ENCODE results near the gene ZNF605. TPM values are rescaled to one million over a fixed set of nuclear protein-coding genes. Genes with fewer than 3 reads are reported as not detected.
"Not testable (repeated sequence)": the region's sequence is repeated elsewhere in the genome, so short reads cannot be mapped to it uniquely, and the experiment has no call there.

The ZNF605 gene
- total and polyA plus RNA-seq, 2 experiments from 2014 or later = 7.5 to 9.2 TPM

DNA sequence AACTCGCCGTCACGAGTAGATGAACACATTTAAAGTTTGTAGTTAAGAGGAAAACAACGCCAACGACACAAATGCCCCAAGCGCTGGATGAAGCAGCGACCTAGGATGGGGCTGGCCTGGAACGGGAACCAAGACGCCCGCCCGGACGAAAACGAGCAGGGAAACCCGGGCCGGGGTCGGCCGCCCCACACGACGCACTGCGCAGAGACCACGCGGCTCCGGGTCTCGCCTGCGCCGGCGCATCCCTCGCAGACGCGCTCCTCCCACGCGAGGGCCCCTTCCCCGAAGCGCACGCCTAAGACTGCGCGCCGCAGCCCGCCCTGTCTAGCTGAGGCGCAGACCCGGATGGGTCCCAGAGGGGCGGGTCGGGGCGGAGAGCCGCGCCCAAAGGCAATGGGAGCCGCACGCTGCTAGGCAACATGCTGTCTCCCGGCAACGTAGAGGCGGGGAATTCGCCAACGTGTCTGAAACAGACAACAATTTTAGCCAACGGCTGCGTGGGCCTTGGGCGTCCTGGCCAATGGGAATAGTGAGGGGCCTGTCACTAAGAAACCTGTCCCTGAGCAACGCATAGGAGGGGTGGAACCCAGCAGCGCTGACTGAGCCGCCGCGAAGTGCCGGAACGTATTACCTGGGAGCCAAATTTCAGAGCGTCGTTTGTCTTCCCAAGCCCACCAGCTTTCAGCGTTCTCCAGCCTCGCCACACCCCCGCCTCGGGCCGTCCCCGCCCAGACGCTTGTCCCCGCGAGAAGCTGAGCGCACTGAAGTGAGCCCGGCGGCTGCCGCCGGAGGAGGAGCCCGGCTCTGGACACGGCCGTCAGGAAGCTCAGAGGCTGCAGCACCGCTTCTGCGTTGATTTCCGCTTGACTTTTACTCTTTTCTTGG is 47.7 kb downstream of the ZNF605 start:
- peak overlapping the region; percentile 88 for H3K27ac ChIP-seq

DNA sequence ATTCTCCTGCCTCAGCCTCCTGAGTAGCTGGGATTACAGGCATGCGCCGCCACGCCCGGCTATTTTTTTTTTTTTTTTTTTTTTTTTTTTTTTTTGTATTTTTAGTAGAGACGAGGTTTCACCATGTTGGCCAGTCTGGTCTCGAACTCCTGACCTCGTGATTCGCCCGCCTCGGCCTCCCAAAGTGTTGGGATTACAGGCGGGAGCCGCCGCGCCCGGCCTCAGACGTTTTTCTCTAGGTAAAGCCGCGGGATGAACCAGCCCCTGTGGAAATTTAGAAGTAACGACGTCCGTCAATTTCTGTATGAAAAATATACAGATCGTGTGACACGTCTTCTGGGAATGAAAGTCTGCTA is 48.3 kb downstream of the ZNF605 start:
- in situ Hi-C loops (cut with MboI) = not testable (repeated sequence)
- Histone ChIP-seq H3K9ac (peak overlapping the region; percentile 85), H3K27ac (peak overlapping the region; percentile 88)

More for the DNA sequence above, 47.7 kb downstream of the ZNF605 start:
- Histone ChIP-seq H3K4me1 (ENCODE audit: insufficient read depth) (no peaks in the 10 kb centered on the region), H3K4me2 (ENCODE audit: unreplicated experiment) (peak overlapping the region; percentile 69), H2AFZ (peak overlapping the region; percentile 92), H3K9me2 (ENCODE audit: insufficient read depth) (no peaks in the 10 kb centered on the region), H3K9me3 (ENCODE audit: low read depth) (no peaks in the 10 kb centered on the region), H4K20me1 (ENCODE audit: insufficient read depth) (no peaks in the 10 kb centered on the region), H3K27me3 (replicated peaks; ENCODE audit: insufficient read depth) (no peaks in the 10 kb centered on the region), H3F3A (ENCODE audit: insufficient read depth) (no peaks in the 10 kb centered on the region; the same call in 1 of the 2 replicates), H3K9ac (peak overlapping the region; percentile 85), H3K4me3 (peak overlapping the region; percentile 78), H3K36me3 (ENCODE audit: low read depth) (no peaks in the 10 kb centered on the region), H3K79me2 (ENCODE audit: insufficient read depth) (no peaks in the 10 kb centered on the region)
- WGBS, 2 experiments (ENCODE audit: low coverage in 1 of 2, low lambda C conversion rate in 2 of 2, missing lambda C conversion rate in 2 of 2) = 1% methylated on average over 76 to 81 of the region's 85 CpGs
- DNase-seq = peak; percentile 99
- in situ Hi-C loops (cut with MboI) = no loop called here
- TF ChIP-seq EZH2phosphoT487 (IDR thresholded peaks at IDR 0.05; ENCODE audit: insufficient read depth, low read depth) (no peak), EZH2 (IDR thresholded peaks at IDR 0.05; ENCODE audit: insufficient read depth, poor library complexity, severe bottlenecking) (no peak)

DNA sequence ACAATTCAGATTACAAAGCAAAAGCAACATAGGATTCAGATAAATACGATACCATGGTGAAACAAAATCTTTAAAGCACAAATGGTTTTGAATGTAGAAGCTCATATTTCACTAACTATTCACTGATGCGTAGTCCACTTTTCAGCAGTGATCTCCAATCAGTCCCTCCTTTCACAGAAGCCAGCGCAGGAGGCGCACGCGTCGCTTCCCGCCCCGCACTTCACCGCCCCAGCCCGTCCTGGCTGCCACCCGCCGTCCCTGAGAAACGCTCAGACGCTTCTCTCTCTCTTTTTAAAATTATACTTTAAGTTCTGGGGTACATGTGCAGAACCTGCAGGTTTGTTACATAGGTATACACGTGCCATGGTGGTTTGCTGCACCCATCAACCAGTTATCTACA is 48.9 kb downstream of the ZNF605 start:
- Histone ChIP-seq H3K9me2 (ENCODE audit: insufficient read depth) (no peaks in the 10 kb centered on the region), H3K4me3 (peak overlapping the region; percentile 78), H3K9me3 (ENCODE audit: low read depth) (no peaks in the 10 kb centered on the region), H3K27ac (no peak overlapping the region), H3F3A (ENCODE audit: insufficient read depth) (no peaks in the 10 kb centered on the region; the same call in 1 of the 2 replicates), H3K9ac (peak overlapping the region; percentile 85; the same call in 1 of the 2 replicates), H3K79me2 (ENCODE audit: insufficient read depth) (no peaks in the 10 kb centered on the region), H4K20me1 (ENCODE audit: insufficient read depth) (no peaks in the 10 kb centered on the region), H2AFZ (peak overlapping the region; percentile 92), H3K4me2 (ENCODE audit: unreplicated experiment) (peak overlapping the region; percentile 69), H3K4me1 (ENCODE audit: insufficient read depth) (no peaks in the 10 kb centered on the region), H3K36me3 (ENCODE audit: low read depth) (no peaks in the 10 kb centered on the region), H3K27me3 (replicated peaks; ENCODE audit: insufficient read depth) (no peaks in the 10 kb centered on the region)
- in situ Hi-C loops (cut with MboI) = no loop called here
- peak; percentile 42 for DNase-seq
- WGBS, 2 experiments (ENCODE audit: low coverage in 1 of 2, low lambda C conversion rate in 2 of 2, missing lambda C conversion rate in 2 of 2) = 14 to 17% methylated on average over 14 to 16 of the region's 16 CpGs
- TF ChIP-seq EZH2 (IDR thresholded peaks at IDR 0.05; ENCODE audit: insufficient read depth, poor library complexity, severe bottlenecking) (no peak), EZH2phosphoT487 (IDR thresholded peaks at IDR 0.05; ENCODE audit: insufficient read depth, low read depth) (no peak)

More for the DNA sequence above, 48.3 kb downstream of the ZNF605 start:
- Histone ChIP-seq H2AFZ (peak overlapping the region; percentile 92), H3K4me3 (peak overlapping the region; percentile 78), H3K4me2 (ENCODE audit: unreplicated experiment) (peak overlapping the region; percentile 69)
- H3K36me3 ChIP-seq (ENCODE audit: low read depth); DNase-seq; H3K79me2 ChIP-seq (ENCODE audit: insufficient read depth); H4K20me1 ChIP-seq (ENCODE audit: insufficient read depth); H3F3A ChIP-seq (ENCODE audit: insufficient read depth); H3K4me1 ChIP-seq (ENCODE audit: insufficient read depth); H3K9me3 ChIP-seq (ENCODE audit: low read depth); H3K27me3 ChIP-seq (replicated peaks; ENCODE audit: insufficient read depth); H3K9me2 ChIP-seq (ENCODE audit: insufficient read depth): not testable (repeated sequence)
- 3 to 4% methylated on average over 20 to 23 of the region's 23 CpGs for WGBS, 2 experiments (ENCODE audit: low coverage in 1 of 2, low lambda C conversion rate in 2 of 2, missing lambda C conversion rate in 2 of 2)

DNA sequence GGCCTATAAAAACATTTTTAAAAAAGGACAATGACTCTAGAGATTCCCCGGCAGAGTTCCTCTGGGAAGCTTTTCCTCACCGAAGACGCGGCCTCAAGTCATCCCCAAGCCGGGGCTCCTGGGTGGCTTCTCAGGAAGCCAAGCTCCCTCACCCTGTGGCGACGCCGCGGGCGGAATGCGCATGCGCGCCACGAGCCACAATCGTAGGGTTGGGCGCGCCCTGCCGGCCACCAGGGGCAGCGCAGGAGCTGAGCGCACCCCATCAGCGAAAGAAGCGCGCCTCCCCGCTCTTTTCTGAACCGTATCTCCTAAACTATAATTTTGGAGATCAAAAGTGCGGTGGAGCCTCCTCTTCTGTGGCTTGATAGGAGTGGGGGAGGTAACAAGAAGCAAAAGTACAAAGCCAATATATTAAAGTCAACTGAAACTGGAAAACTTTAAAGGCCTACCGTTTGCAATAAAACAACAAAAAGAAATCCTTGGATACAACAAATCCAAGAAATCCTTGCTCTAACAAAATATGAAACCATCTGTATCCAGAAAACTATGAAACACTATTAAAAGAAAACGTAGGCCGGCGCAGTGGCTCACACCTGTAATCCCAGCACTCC is 51.3 kb downstream of the ZNF605 start:
- TF ChIP-seq EZH2 (IDR thresholded peaks at IDR 0.05; ENCODE audit: insufficient read depth, poor library complexity, severe bottlenecking) (no peak), EZH2phosphoT487 (IDR thresholded peaks at IDR 0.05; ENCODE audit: insufficient read depth, low read depth) (no peak)
- H3K27me3 ChIP-seq (replicated peaks; ENCODE audit: insufficient read depth) = no peaks in the 10 kb centered on the region
- no peaks in the 10 kb centered on the region for H3K79me2 ChIP-seq (ENCODE audit: insufficient read depth)
- H3F3A ChIP-seq (ENCODE audit: insufficient read depth) = no peaks in the 10 kb centered on the region; the same call in 1 of the 2 replicates
- H3K4me3 ChIP-seq = peak overlapping the region; percentile 32
- peak; percentile 72 for DNase-seq
- no peaks in the 10 kb centered on the region for H3K4me1 ChIP-seq (ENCODE audit: insufficient read depth)
- H2AFZ ChIP-seq = peak overlapping the region; percentile 60
- 18 to 19% methylated on average over 30 of the region's 30 CpGs for WGBS, 2 experiments (ENCODE audit: low coverage in 1 of 2, low lambda C conversion rate in 2 of 2, missing lambda C conversion rate in 2 of 2)
- in situ Hi-C loops (cut with MboI) = no loop called here
- H3K36me3 ChIP-seq (ENCODE audit: low read depth) = no peaks in the 10 kb centered on the region
- H4K20me1 ChIP-seq (ENCODE audit: insufficient read depth) = no peaks in the 10 kb centered on the region
- H3K9me2 ChIP-seq (ENCODE audit: insufficient read depth) = no peaks in the 10 kb centered on the region
- no peaks in the 10 kb centered on the region for H3K9me3 ChIP-seq (ENCODE audit: low read depth)
- no peak overlapping the region for H3K9ac ChIP-seq
- peak overlapping the region; percentile 21 for H3K4me2 ChIP-seq (ENCODE audit: unreplicated experiment)
- H3K27ac ChIP-seq = no peak overlapping the region
